SW 1271 (cell line): Measurements from ENCODE around the gene MN1.

Experiments
- DNase-seq, 2 experiments: peaks; one replicate each; lab custom pipeline; 2025; lab: John Stamatoyannopoulos, UW

MN1 gene

GRCh38 chr22:27716074-27716473 lies 85.5 kb downstream of the MN1 start:
- DNase-seq: no peak

- DNase-seq: no peak
These were observed 86.5 kb downstream of the MN1 start for GRCh38 chr22:27715106-27715505.

GRCh38 chr22:27714068-27714467 lies 87.5 kb downstream of the MN1 start:
- DNase-seq: no peak

GRCh38 chr22:27713461-27713860 lies 88.1 kb downstream of the MN1 start:
- DNase-seq: no peak

- no peak for DNase-seq
These were observed 89.8 kb downstream of the MN1 start for GRCh38 chr22:27711756-27712155.

- no peak for DNase-seq
These were observed 90.5 kb downstream of the MN1 start for GRCh38 chr22:27711012-27711411.

GRCh38 chr22:27709919-27710675 lies 91.5 kb downstream of the MN1 start:
- DNase-seq: no peak

- DNase-seq: no peak
These were observed 95.1 kb downstream of the MN1 start for GRCh38 chr22:27706489-27706888.

GRCh38 chr22:27705408-27706080 lies 96.0 kb downstream of the MN1 start:
- DNase-seq: no peak

GRCh38 chr22:27704581-27704980 lies 97.0 kb downstream of the MN1 start:
- DNase-seq: no peak

- no peak for DNase-seq
These were observed 102.1 kb downstream of the MN1 start for GRCh38 chr22:27699383-27700019.

GRCh38 chr22:27698813-27699212 lies 102.7 kb downstream of the MN1 start:
- no peak for DNase-seq
